Measurements from ENCODE around the gene SLC25A26. TPM values are rescaled to one million over a fixed set of nuclear protein-coding genes. Genes with fewer than 3 reads are reported as not detected.

The SLC25A26 gene
- total RNA-seq: 22.2 TPM

GRCh38 chr3:66220602-66221377 is at the start of gene SLC25A26:
Gene SLC25A26, plus strand, starts transcription at chr3:66221001. Its CDS starts 94 bp downstream, at chr3:66221095.

Other genes starting within 250 kb of the SLC25A26 start
- 110 TPM for gene MAGI1, start 182.1 kb upstream of the SLC25A26 start, total RNA-seq

Data from camera-type eye (tissue), 1 donor.